Activated CD8-positive, alpha-beta memory T cell treated with anti-CD3 and anti-CD28 coated beads, Interleukin-2, amount 10 ng/mL, durations not matched to agents 7 days and 5 days (primary cell): Measurements from ENCODE around the gene RASAL2. TPM values are rescaled to one million over a fixed set of nuclear protein-coding genes. Genes with fewer than 3 reads are reported as not detected.
A peak's percentile ranks its signal among the peaks of the same experiment; 100 is the strongest.

Source experiments
- ATAC-seq: fragments of 150-1000 bp; cut with Tn5 transposase; one replicate; pipeline ENCODE4 v1.10.0; 2021; ENCODE audit warnings: moderate library complexity
- CTCF ChIA-PET: fragments of 350-600 bp; sonication (Branson Sonifier 250); formaldehyde crosslinking; loops from one replicate; lab custom pipeline; 2021; ENCODE audit warnings: antibody characterized with exemption; lab: Charles Lee
- DNase-seq: peaks from one replicate; pipeline ENCODE4 v3.0.0-alpha.2; 2020
- H3K27ac Mint-ChIP-seq: one replicate; pipeline ENCODE4 v1.8.0; 2021; ENCODE audit warnings: mild to moderate bottlenecking, mixed read lengths
- H3K27me3 Mint-ChIP-seq: one replicate; pipeline ENCODE4 v1.8.0; 2021; ENCODE audit warnings: mixed read lengths
- H3K36me3 Mint-ChIP-seq: one replicate; pipeline ENCODE4 v1.8.0; 2021; ENCODE audit warnings: mild to moderate bottlenecking, mixed read lengths
- H3K4me1 Mint-ChIP-seq: one replicate; pipeline ENCODE4 v1.8.0; 2021; ENCODE audit warnings: mixed read lengths
- H3K4me3 Mint-ChIP-seq: one replicate; pipeline ENCODE4 v1.8.0; 2021; ENCODE audit warnings: mild to moderate bottlenecking, moderate library complexity, mixed read lengths
- H3K9me3 Mint-ChIP-seq: one replicate; pipeline ENCODE4 v1.8.0; 2022; ENCODE audit warnings: low read depth, mixed read lengths
- total RNA-seq, 2 experiments: library from RNA; stranded (reverse); gene quantifications; one replicate each; pipeline ENCODE4 v1.2.3, GENCODE V29; 2021

RASAL2 gene
- not detected for total RNA-seq

- Mint-ChIP-seq H3K27ac (no peak within 1 kb of the TSS), H3K27me3 (peaks cover 39% of the 10 kb centered on the region), H3K9me3 (no peaks in the 10 kb centered on the region), H3K4me1 (peaks cover 6% of the 10 kb centered on the region), H3K4me3 (peak within 1 kb of the TSS; percentile 25), H3K36me3 (peaks cover 4% of the 10 kb centered on the region)
- no peak for DNase-seq
- no peak for ATAC-seq
- CTCF ChIA-PET, result no interaction called here
Observed at GRCh38 chr1:178093951-178094738, at the start of gene RASAL2. RASAL2 (plus strand) TSS chr1:178094104; CDS start chr1:178094493, 389 bp downstream.

GRCh38 chr1:178046591-178047270 is 47.2 kb upstream of the RASAL2 start:
- H3K9me3 Mint-ChIP-seq, result no peaks in the 10 kb centered on the region

GRCh38 chr1:178047403-178048093 is 46.4 kb upstream of the RASAL2 start:
- no peak for DNase-seq
- CTCF ChIA-PET, result no interaction called here
- ATAC-seq, result no peak
- Mint-ChIP-seq H3K36me3 (no peaks in the 10 kb centered on the region), H3K9me3 (no peaks in the 10 kb centered on the region), H3K4me1 (no peaks in the 10 kb centered on the region), H3K27ac (no peak overlapping the region), H3K4me3 (no peak overlapping the region), H3K27me3 (no peaks in the 10 kb centered on the region)

More at GRCh38 chr1:178046591-178047270, 47.2 kb upstream of the RASAL2 start:
- DNase-seq (no peak), ATAC-seq (no peak)
- CTCF ChIA-PET, result no interaction called here
- Mint-ChIP-seq H3K4me3 (no peak overlapping the region), H3K27ac (no peak overlapping the region), H3K27me3 (no peaks in the 10 kb centered on the region), H3K4me1 (no peaks in the 10 kb centered on the region), H3K36me3 (no peaks in the 10 kb centered on the region)

- H3K4me3 Mint-ChIP-seq, result no peak overlapping the region
- H3K4me1 Mint-ChIP-seq, result no peaks in the 10 kb centered on the region
- ATAC-seq (no peak), DNase-seq (no peak)
- H3K9me3 Mint-ChIP-seq, result no peaks in the 10 kb centered on the region
- H3K27ac Mint-ChIP-seq, result no peak overlapping the region
- CTCF ChIA-PET, result no interaction called here
- no peaks in the 10 kb centered on the region for H3K27me3 Mint-ChIP-seq
- H3K36me3 Mint-ChIP-seq, result no peaks in the 10 kb centered on the region
Observed at GRCh38 chr1:178048426-178048825, 45.5 kb upstream of the RASAL2 start.

GRCh38 chr1:178048883-178049282 is 45.0 kb upstream of the RASAL2 start:
- ATAC-seq (no peak), DNase-seq (no peak)
- H3K9me3 Mint-ChIP-seq, result no peaks in the 10 kb centered on the region
- no peaks in the 10 kb centered on the region for H3K27me3 Mint-ChIP-seq
- no peak overlapping the region for H3K27ac Mint-ChIP-seq
- CTCF ChIA-PET, result no interaction called here
- H3K4me3 Mint-ChIP-seq, result no peak overlapping the region
- H3K36me3 Mint-ChIP-seq, result no peaks in the 10 kb centered on the region
- H3K4me1 Mint-ChIP-seq, result no peaks in the 10 kb centered on the region

- Mint-ChIP-seq H3K4me1 (no peaks in the 10 kb centered on the region), H3K27me3 (no peaks in the 10 kb centered on the region), H3K4me3 (no peak overlapping the region), H3K9me3 (no peaks in the 10 kb centered on the region), H3K27ac (no peak overlapping the region), H3K36me3 (no peaks in the 10 kb centered on the region)
- DNase-seq, result no peak
- no peak for ATAC-seq
- CTCF ChIA-PET, result no interaction called here
Observed at GRCh38 chr1:178050084-178050483, 43.8 kb upstream of the RASAL2 start.

GRCh38 chr1:178051071-178051470 is 42.8 kb upstream of the RASAL2 start:
- no peak overlapping the region for H3K4me3 Mint-ChIP-seq
- no peaks in the 10 kb centered on the region for H3K36me3 Mint-ChIP-seq
- CTCF ChIA-PET, result no interaction called here
- no peak overlapping the region for H3K27ac Mint-ChIP-seq
- ATAC-seq (no peak), DNase-seq (no peak)
- H3K9me3 Mint-ChIP-seq, result no peaks in the 10 kb centered on the region
- H3K27me3 Mint-ChIP-seq, result no peaks in the 10 kb centered on the region
- H3K4me1 Mint-ChIP-seq, result no peaks in the 10 kb centered on the region

DNA sequence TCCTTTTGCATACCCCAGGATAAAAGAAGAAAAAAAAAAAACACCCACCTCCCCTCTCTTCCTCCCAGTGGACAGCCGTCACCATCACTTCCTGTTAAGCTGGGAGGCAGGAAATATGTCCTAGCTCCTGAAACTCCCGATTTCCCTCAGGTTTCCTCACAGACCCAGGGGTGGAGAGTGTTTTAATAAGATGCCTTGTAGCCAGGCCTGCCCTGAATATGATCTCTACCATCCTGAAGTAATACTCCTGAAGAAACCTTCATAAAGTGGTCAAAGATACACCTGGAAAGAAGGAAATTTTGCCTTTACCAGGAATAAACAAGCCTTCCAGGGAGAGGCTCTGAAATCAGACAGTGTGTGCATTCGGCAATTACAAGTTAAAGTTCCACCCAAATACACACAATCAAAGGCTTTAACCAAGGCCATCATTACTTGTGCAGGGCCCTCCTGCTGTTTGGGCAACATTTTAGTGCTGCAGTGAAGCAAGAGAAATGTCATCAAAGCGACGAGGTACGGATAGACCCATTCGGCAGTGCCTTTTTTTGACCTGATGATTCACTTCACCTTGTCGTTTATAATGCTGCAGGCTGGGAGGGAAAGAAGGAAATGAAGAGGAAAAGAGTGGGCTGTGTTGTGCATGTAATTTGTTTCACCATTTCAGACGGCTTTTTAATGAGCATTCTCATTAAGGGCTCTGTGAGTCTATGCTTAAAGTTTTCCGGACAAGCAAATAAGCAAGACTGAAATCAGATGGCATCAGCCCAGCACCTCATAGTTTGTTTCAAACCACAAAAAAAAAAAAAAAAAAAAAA is 41.0 kb upstream of the RASAL2 start:
- H3K27ac Mint-ChIP-seq, result no peak overlapping the region
- H3K4me3 Mint-ChIP-seq, result no peak overlapping the region
- ATAC-seq (no peak), DNase-seq (no peak)
- no peaks in the 10 kb centered on the region for H3K9me3 Mint-ChIP-seq
- no peaks in the 10 kb centered on the region for H3K27me3 Mint-ChIP-seq
- no peaks in the 10 kb centered on the region for H3K4me1 Mint-ChIP-seq
- CTCF ChIA-PET, result no interaction called here
- H3K36me3 Mint-ChIP-seq, result no peaks in the 10 kb centered on the region

DNA sequence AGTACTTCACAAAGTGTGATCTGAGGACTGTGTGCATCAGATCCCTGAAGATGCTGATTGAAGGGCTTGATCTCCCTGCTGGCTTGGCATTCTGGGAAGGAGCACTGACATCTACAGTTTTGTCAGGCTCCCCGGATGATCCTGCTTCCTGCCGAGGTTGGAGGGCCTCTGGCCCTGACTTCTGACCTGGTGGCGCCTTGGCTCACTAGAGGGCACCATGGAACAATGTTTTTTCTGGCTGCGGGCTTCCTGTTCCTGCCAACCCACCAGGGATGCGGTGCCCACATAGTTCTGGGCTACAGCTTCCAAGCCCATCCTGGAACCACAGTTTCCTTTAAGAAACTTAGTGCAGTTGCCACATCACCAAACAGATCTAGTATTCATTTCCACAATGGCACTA is 38.8 kb upstream of the RASAL2 start:
- no peaks in the 10 kb centered on the region for H3K27me3 Mint-ChIP-seq
- no peaks in the 10 kb centered on the region for H3K4me1 Mint-ChIP-seq
- CTCF ChIA-PET, result no interaction called here
- no peak for ATAC-seq
- H3K36me3 Mint-ChIP-seq, result no peaks in the 10 kb centered on the region
- no peak overlapping the region for H3K4me3 Mint-ChIP-seq
- H3K9me3 Mint-ChIP-seq, result no peaks in the 10 kb centered on the region
- H3K27ac Mint-ChIP-seq, result no peak overlapping the region
- no peak for DNase-seq

DNA sequence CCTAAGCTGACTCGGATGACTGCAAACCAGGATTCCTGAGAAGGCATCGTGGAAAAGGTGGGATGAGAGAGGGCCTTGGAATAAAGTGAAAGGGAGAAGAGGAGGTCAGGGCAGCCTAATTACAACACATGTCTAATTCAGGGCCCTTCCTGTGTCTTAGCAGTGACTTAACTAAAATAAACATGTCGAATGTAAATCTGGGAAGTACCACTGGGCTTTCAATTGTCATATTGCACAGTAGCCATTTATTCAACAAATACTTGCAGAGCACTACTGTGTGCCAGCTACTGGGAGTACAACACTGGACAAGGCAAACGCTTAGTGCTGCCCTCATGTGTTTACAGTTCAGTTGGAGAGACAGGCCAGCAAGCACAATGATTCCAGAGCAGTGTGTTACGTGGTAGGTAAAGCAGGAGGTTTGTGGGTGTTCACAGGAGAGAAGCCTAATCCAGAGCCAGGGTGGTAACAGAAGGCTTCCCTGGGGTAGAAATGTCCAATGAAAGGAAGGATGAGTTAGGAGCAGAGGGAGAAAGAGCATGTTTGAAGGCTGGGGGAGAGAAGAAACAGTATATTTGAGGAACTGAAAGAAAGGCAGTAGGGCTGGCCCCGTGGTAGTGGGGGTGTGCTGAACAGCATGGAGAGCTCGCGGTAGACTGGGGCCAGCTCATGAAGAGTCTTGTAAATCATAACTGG is 38.0 kb upstream of the RASAL2 start:
- DNase-seq (no peak), ATAC-seq (no peak)
- Mint-ChIP-seq H3K27me3 (no peaks in the 10 kb centered on the region), H3K4me3 (no peak overlapping the region), H3K9me3 (no peaks in the 10 kb centered on the region), H3K27ac (no peak overlapping the region), H3K36me3 (no peaks in the 10 kb centered on the region), H3K4me1 (no peaks in the 10 kb centered on the region)
- CTCF ChIA-PET, result no interaction called here

DNA sequence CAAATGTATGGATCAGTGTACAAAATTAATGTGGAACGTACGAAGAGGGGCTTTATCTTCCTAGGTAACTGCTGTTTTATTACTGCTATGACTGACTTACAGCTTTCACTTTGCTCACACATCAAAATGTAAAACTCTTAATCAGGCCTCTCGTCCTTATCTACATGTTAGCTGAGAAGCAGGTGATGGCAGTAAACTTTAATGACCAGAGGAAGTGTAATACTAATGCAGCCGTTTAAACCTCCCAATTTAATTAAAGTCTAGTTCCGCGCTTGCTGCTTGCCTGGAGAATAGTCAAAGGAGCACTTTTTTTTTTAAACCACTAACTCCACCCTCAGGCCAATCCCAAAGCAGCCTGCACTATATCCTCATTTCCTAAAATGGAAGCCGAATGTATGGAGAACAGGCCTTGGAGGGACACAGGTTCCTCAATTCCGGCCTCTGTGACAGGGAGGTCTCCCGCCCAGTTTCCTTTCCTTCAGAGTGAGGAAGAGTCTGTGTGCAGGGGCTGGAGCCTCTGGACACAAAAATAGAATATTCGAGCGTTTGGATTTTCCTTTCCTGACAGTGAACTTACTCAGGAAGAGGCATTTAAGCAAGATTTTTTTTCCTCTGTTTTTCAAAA is 36.7 kb upstream of the RASAL2 start:
- Mint-ChIP-seq H3K4me3 (no peak overlapping the region), H3K4me1 (no peaks in the 10 kb centered on the region), H3K9me3 (no peaks in the 10 kb centered on the region), H3K27ac (no peak overlapping the region), H3K27me3 (no peaks in the 10 kb centered on the region), H3K36me3 (no peaks in the 10 kb centered on the region)
- no peak for DNase-seq
- ATAC-seq, result no peak
- CTCF ChIA-PET, result no interaction called here

DNA sequence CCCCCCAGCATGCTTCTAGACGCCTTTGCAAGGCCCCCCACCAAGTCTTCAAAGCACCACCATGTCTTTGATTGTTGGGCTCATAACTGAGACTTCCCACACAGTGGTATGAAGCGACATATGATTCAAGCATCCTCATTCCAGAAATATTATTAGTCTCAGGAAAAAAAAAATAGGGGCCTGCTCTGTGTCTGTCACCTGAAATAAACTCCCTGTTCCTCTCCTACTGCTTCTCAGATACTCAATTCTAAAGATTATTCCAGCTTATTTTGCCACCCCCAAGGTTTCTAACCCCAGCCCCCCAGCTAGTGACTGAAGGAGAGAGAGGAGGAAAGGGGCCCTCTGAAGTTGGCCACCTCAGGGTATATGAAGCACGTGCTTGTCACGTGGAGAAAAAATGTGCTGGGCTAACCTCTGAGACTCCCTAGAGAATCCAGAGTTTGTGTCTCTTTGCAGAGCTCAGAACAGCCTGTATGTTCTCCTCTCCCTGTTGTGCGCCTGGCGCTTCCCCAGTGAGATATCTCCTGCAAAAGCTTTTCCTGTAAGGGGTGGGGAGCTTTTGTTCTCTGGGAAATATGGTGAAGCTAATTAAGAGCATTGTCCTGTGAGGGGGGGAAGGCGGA is 35.9 kb upstream of the RASAL2 start:
- CTCF ChIA-PET, result no interaction called here
- DNase-seq (no peak), ATAC-seq (no peak)
- Mint-ChIP-seq H3K9me3 (no peaks in the 10 kb centered on the region), H3K27me3 (no peaks in the 10 kb centered on the region), H3K4me1 (no peaks in the 10 kb centered on the region), H3K4me3 (no peak overlapping the region), H3K27ac (no peak overlapping the region), H3K36me3 (no peaks in the 10 kb centered on the region)
